Midbrain (tissue), 1 donor: ENCODE results near the gene MKX.
"Not testable (repeated sequence)": the region's sequence is repeated elsewhere in the genome, so short reads cannot be mapped to it uniquely, and the experiment has no call there.

ENCODE experiments used
- DNase-seq: peaks from one replicate; lab custom pipeline; 2025; lab: John Stamatoyannopoulos, UW

Gene MKX

DNA sequence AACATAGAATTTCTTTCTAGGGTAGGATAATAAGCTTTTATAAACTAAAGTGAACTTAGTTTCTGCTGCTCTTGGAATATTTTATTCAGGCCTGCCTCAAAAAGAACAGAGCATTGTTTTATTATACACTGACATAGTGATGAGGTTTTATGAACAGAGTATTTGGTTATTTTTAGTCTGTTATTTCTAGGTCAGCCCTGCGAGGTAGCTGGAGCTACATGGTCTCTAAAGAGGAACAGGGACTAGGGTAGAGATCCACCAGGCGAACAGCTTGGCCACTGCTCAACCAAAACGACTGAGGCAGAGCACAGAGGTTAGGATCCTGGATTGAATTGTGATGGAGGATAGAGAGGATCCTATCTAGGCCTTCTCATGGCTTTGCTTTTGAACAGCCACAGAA lies 53.0 kb downstream of the MKX start:
- no peak for DNase-seq

GRCh38 chr10:27688991-27689390 lies 56.6 kb downstream of the MKX start:
- DNase-seq: no peak

DNA sequence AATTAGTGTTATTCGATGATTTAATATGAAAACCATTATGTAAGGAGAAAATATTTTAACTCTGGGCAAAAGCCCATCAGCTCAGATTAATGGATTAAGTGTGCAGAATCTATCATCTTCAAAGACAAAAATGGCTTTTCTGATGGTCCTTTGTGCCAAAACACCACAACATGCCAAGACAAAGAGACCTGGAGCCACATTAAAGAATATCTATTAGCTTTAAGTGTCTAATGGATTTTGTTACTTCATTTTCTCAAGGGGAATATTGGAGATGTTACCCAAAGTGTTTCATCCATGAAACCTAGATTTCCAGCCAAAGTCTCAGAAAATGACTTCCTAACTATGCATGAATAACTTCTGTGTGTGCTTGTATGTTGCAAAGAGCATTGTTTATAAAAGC lies 57.3 kb downstream of the MKX start:
- DNase-seq: no peak

DNA sequence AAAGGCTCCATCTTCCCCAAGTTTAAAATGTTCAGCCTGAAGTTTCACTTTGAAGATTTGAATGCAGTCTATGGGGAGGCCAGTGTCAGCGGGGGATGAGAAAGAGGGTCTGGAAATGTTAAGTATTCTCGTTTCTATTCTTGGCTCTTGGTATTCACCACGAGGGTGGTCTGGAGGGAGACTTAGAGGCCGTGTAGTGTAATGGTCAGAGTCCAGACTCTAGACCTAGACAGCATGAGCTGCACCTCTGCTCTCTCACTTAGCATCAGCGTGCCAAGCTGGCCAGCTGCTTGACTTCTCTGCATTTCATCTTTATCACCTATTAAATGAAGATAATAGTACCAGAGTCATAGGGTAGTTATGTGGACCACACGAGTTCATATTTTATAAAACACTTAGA lies 57.9 kb downstream of the MKX start:
- no peak for DNase-seq

- DNase-seq: no peak
Observed at GRCh38 chr10:27687326-27687725, 58.3 kb downstream of the MKX start.

DNA sequence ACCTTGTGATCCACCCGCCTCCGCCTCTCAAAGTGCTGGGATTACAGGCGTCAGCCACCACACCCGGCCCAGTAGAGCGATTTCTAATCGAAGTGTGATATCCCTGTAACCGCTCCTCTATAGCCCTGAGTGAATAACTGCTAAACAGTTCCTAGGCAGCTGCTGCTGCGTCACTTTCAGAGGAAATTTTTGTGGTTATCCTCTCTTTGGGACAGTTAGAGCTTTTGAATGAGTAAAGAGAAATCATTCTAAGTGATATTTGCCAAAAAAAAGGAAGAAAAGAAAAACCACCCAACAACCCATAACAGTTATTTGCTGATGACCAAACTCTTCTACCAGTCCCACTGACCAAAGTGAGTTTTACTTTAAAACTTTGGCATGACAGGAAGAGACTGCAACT lies 59.9 kb downstream of the MKX start:
- DNase-seq: no peak

- no peak for DNase-seq
Observed at GRCh38 chr10:27683226-27683625, 62.4 kb downstream of the MKX start.

- DNase-seq: not testable (repeated sequence)
Observed at GRCh38 chr10:27681795-27682194, 63.8 kb downstream of the MKX start.

- no peak for DNase-seq
Observed at GRCh38 chr10:27680691-27681605, 64.7 kb downstream of the MKX start.

GRCh38 chr10:27680006-27680557 lies 65.5 kb downstream of the MKX start:
- peak; percentile 49 for DNase-seq

DNA sequence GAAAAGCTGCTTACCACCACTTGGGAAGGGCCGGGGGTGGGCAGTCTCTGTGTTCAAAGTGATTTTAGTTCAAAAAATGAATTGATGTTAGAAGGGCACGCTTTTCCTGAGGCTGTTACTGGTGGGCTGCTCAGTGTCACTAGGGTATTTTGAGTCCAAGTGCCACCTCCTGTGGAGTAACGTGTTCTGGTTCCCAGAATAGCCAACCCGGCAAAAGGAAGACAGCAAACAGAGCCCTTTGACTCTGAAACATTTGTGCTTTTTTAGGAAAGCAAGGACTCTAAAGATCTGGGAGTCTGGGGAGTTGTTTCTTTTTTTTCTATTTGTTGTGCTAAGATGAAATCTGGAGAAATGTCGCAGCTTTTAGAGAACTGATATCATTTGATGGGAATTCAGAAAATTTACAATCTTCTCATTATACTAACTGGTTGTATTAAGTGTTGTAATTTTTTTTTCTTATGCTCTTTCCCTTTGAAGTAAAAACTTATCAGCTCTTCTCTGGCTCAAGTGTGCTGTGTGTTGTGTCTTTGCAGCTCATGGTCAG lies 66.2 kb downstream of the MKX start:
- DNase-seq: no peak

GRCh38 chr10:27678166-27678565 lies 67.5 kb downstream of the MKX start:
- DNase-seq: no peak

GRCh38 chr10:27673065-27673464 lies 72.6 kb downstream of the MKX start:
- DNase-seq: no peak

DNA sequence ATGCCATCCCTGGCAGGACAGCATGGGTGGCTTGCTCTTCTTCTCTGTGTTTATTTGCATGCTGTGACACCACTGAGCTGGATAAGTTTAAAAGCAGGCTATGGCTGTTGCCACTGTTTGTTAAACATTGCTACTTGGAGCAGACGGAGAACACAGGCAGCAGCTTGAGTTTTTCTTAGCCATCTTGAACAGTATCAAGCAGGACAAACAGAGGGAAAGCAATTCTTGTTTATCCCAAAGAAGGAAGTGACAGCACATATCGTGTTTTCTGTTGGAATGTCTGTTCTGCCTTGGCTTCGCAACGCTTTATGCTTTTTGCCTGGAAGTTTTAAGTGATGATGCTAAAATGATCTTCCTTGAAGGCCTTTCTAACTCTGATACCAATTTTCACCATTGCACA lies 73.8 kb downstream of the MKX start:
- no peak for DNase-seq

- DNase-seq: no peak
Observed at GRCh38 chr10:27664461-27664860, 81.2 kb downstream of the MKX start.

- DNase-seq: no peak
Observed at GRCh38 chr10:27663621-27664020, 82.0 kb downstream of the MKX start.

GRCh38 chr10:27661514-27662286 lies 83.9 kb downstream of the MKX start:
- DNase-seq: no peak

GRCh38 chr10:27660711-27661110 lies 84.9 kb downstream of the MKX start:
- DNase-seq: no peak

- no peak for DNase-seq
Observed at GRCh38 chr10:27660268-27660667, 85.4 kb downstream of the MKX start.

- no peak for DNase-seq
Observed at GRCh38 chr10:27659786-27660185, 85.8 kb downstream of the MKX start.

- DNase-seq: no peak
Observed at GRCh38 chr10:27658788-27659187, 86.8 kb downstream of the MKX start.

GRCh38 chr10:27655296-27655695 lies 90.3 kb downstream of the MKX start:
- no peak for DNase-seq

DNA sequence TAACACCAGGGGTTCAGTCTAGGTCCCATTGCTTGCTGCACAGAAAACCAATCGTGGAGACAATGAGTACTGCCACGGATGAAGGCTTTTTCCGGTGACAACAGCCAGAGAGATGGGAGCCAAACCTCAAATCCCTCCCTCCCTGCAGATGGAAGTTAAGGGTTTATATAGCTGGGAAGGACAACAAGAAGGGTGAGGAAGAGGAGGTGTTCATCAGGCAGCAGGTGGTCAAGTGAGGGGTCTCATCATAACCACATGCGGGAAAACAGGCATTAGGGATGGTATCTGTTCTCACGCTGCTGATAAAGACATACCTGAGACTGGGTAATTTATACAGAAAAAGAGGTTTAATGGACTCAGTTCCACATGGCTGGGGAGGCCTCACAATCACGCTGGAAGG lies 91.3 kb downstream of the MKX start:
- no peak for DNase-seq
